ENCODE data around the gene CTAG2. TPM values are rescaled to one million over a fixed set of nuclear protein-coding genes. Genes with fewer than 3 reads are reported as not detected.

Gene CTAG2

GRCh38 chrX:154607370-154607769 lies 46.0 kb downstream of the CTAG2 start:
- Histone ChIP-seq H3K36me3 (ENCODE audit: insufficient read depth, low read length) (no peaks in the 10 kb centered on the region), H3K4me1 (ENCODE audit: control insufficient read depth, insufficient read depth, low read length) (peaks cover 14% of the 10 kb centered on the region), H3K4me3 (ENCODE audit: low read length) (no peak overlapping the region), H3K4me2 (ENCODE audit: low read length) (no peak overlapping the region), H3K27me3 (ENCODE audit: control insufficient read depth, insufficient read depth, low read length) (no peaks in the 10 kb centered on the region), H3K9me3 (replicated peaks; ENCODE audit: low read length) (no peaks in the 10 kb centered on the region), H3K9ac (ENCODE audit: low read depth, low read length) (no peak overlapping the region)

GRCh38 chrX:154605566-154605965 lies 47.8 kb downstream of the CTAG2 start:
- H3K4me3 ChIP-seq (ENCODE audit: low read length), result no peak overlapping the region
- peaks cover 22% of the 10 kb centered on the region for H3K4me1 ChIP-seq (ENCODE audit: control insufficient read depth, insufficient read depth, low read length)
- no peaks in the 10 kb centered on the region for H3K9me3 ChIP-seq (replicated peaks; ENCODE audit: low read length)
- H3K4me2 ChIP-seq (ENCODE audit: low read length), result no peak overlapping the region
- no peaks in the 10 kb centered on the region for H3K27me3 ChIP-seq (ENCODE audit: control insufficient read depth, insufficient read depth, low read length)
- no peaks in the 10 kb centered on the region for H3K36me3 ChIP-seq (ENCODE audit: insufficient read depth, low read length)
- H3K9ac ChIP-seq (ENCODE audit: low read depth, low read length), result no peak overlapping the region

GRCh38 chrX:154603438-154604430 lies 49.6 kb downstream of the CTAG2 start:
- H3K9ac ChIP-seq (ENCODE audit: low read depth, low read length), result no peak overlapping the region
- H3K27me3 ChIP-seq (ENCODE audit: control insufficient read depth, insufficient read depth, low read length), result no peaks in the 10 kb centered on the region
- H3K4me3 ChIP-seq (ENCODE audit: low read length), result no peak overlapping the region
- no peaks in the 10 kb centered on the region for H3K36me3 ChIP-seq (ENCODE audit: insufficient read depth, low read length)
- peak overlapping the region; percentile 23 for H3K4me2 ChIP-seq (ENCODE audit: low read length)
- H3K4me1 ChIP-seq (ENCODE audit: control insufficient read depth, insufficient read depth, low read length), result peaks cover 28% of the 10 kb centered on the region
- no peaks in the 10 kb centered on the region for H3K9me3 ChIP-seq (replicated peaks; ENCODE audit: low read length)

- Histone ChIP-seq H3K4me1 (ENCODE audit: control insufficient read depth, insufficient read depth, low read length) (peaks cover 28% of the 10 kb centered on the region), H3K27me3 (ENCODE audit: control insufficient read depth, insufficient read depth, low read length) (no peaks in the 10 kb centered on the region), H3K9ac (ENCODE audit: low read depth, low read length) (no peak overlapping the region), H3K4me2 (ENCODE audit: low read length) (no peak overlapping the region), H3K4me3 (ENCODE audit: low read length) (no peak overlapping the region), H3K36me3 (ENCODE audit: insufficient read depth, low read length) (no peaks in the 10 kb centered on the region), H3K9me3 (replicated peaks; ENCODE audit: low read length) (no peaks in the 10 kb centered on the region)
Observed at GRCh38 chrX:154602766-154603437, 50.5 kb downstream of the CTAG2 start.

GRCh38 chrX:154602226-154602625 lies 51.2 kb downstream of the CTAG2 start:
- H3K9me3 ChIP-seq (replicated peaks; ENCODE audit: low read length), result no peaks in the 10 kb centered on the region
- no peak overlapping the region for H3K9ac ChIP-seq (ENCODE audit: low read depth, low read length)
- no peaks in the 10 kb centered on the region for H3K27me3 ChIP-seq (ENCODE audit: control insufficient read depth, insufficient read depth, low read length)
- no peak overlapping the region for H3K4me3 ChIP-seq (ENCODE audit: low read length)
- H3K4me1 ChIP-seq (ENCODE audit: control insufficient read depth, insufficient read depth, low read length), result peaks cover 28% of the 10 kb centered on the region
- H3K36me3 ChIP-seq (ENCODE audit: insufficient read depth, low read length), result no peaks in the 10 kb centered on the region
- no peak overlapping the region for H3K4me2 ChIP-seq (ENCODE audit: low read length)

Small RNAs within 50 kb of the gene (small RNA-seq; reads per million reads assigned to genes)
- gene AC244090.1 (not detected), gene AC244107.2 (not detected)

All from skeletal muscle satellite cell (primary cell).